Measurements from ENCODE around the gene ALCAM.

ALCAM gene

DNA sequence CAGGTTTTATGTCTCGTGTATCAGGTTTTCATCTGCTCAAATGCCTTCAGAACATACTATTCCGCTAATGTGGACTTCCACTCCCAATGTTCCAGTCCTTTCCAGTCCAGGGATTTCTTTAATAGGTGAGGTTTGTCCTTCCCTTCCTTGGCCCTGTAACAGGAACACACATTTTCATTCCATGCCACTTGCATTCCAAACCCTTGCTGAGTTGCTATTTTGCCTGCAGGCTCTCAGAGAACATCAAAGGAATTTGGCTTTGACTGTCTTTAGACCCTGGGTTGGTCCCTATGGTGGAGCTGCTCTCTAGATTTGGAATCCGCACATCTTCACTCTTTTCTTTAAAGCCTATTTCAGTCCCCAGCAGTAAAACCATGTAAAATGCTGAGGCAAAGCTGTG lies 12.3 kb upstream of the ALCAM start:
- no peak for DNase-seq (ENCODE audit: low read depth)

DNA sequence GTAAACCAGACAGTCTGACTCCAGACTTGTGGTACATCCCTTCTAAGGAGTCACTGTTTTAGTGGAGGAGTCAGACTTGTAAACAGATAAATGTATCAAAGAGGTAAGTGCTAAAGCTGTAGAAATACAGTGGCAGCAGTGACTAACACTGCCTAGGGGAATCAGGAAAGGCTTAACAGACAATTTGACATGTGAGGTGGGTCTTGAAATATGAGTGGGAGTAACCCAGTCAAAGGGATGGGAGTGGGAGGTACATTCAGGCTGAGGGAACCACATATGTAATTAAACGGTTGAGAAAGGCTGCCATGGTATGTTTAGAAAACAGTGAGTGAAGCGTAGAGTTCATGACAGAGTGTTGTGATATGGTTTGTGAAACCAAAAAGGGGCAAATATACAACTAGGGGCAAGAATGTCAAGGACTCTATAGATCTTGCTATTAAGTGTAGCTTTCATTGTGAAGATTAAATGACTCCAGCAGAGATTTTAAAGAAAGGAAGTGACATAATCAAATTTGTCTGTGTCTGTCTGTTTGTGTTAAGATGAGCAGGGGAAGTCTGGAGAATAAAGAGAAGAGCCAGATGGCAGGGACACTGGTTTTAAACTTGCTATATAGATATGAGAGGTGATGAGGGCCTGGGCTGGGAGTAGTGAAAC lies 11.2 kb upstream of the ALCAM start:
- no peak for DNase-seq (ENCODE audit: low read depth)

More for the DNA sequence above, 12.3 kb upstream of the ALCAM start:
- TF ChIP-seq, protein P1, sequence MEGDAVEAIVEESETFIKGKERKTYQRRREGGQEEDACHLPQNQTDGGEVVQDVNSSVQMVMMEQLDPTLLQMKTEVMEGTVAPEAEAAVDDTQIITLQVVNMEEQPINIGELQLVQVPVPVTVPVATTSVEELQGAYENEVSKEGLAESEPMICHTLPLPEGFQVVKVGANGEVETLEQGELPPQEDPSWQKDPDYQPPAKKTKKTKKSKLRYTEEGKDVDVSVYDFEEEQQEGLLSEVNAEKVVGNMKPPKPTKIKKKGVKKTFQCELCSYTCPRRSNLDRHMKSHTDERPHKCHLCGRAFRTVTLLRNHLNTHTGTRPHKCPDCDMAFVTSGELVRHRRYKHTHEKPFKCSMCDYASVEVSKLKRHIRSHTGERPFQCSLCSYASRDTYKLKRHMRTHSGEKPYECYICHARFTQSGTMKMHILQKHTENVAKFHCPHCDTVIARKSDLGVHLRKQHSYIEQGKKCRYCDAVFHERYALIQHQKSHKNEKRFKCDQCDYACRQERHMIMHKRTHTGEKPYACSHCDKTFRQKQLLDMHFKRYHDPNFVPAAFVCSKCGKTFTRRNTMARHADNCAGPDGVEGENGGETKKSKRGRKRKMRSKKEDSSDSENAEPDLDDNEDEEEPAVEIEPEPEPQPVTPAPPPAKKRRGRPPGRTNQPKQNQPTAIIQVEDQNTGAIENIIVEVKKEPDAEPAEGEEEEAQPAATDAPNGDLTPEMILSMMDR (IDR thresholded peaks at IDR 0.05; ENCODE audit: low read length, missing control alignments), result no peak
- no peak overlapping the region for H3K4me3 ChIP-seq (replicated peaks; ENCODE audit: low read depth, low read length)

DNA sequence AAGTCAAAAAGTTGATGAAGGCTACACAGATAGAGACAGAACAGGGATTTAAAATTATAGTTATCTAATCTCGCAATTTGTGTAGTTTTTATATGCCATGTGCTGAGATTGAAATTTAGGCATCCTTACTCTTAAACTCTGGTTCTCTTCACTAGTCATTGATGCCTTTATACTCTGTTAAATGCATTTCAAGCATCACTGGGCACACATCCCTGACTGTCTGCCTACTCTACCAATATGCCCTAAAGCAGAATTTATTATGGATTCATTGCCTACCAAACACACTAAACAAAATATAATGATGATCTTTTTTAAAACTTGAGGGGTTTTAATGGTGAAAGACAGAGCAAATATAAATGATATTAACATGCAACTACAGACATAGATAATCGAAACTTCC lies 10.3 kb upstream of the ALCAM start:
- TF ChIP-seq, protein P1 (IDR thresholded peaks at IDR 0.05; ENCODE audit: low read length, missing control alignments), result no peak
- no peak overlapping the region for H3K4me3 ChIP-seq (replicated peaks; ENCODE audit: low read depth, low read length)
- DNase-seq (ENCODE audit: low read depth), result no peak

More for the DNA sequence above, 11.2 kb upstream of the ALCAM start:
- TF ChIP-seq, protein P1 (IDR thresholded peaks at IDR 0.05; ENCODE audit: low read length, missing control alignments), result no peak
- no peak overlapping the region for H3K4me3 ChIP-seq (replicated peaks; ENCODE audit: low read depth, low read length)

DNA sequence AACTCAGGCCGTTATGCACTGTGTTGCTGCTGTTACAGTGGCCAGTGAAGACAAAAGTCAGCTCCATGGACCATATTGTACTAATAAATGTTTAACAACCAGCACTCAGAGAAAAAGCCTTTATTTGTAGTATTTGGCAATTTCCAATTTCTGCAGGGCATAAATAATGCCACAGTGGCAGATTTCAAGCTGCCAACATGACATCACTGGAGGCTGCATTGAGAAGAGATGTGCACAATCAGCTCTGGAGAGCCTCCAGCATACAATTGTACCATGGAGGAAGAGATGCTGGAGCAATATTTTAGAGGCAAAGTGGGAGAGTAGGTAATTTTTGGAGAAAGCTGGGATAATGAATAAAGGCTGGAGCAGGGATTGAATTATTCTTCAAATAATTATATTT lies 9.7 kb upstream of the ALCAM start:
- no peak for DNase-seq (ENCODE audit: low read depth)
- H3K4me3 ChIP-seq (replicated peaks; ENCODE audit: low read depth, low read length), result no peak overlapping the region
- TF ChIP-seq, protein P1 (IDR thresholded peaks at IDR 0.05; ENCODE audit: low read length, missing control alignments), result no peak

DNA sequence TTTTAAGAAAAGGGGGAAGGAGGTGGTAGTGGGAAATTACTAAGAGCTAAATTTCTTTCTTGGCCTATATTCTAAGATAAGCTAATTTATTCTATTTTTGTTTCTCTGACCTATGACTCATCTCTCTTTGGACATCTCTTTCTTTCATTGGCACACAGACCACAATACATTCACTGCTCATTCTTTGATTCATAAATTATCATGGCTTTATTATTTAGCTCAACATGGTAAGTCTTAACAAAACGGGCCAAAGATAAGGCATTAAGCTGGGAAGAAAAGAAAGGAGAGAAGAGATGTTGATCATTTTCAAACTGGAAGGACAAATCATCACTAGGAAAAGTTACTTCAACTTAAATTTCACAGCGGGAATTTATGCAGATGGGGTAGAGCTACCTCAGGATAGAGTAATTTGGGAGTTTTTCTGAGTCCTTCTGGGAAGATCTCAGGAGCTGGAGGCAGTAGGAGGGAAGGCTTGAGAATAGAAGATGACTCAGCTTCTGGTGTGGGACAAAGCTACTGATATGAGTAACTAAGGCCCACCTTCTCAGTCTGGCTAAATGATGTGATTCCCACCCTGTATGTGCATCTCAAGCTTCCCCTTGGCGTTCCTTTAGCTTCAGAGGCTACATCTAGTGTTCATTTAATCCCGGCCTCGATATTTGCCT lies 7.5 kb upstream of the ALCAM start:
- DNase-seq (ENCODE audit: low read depth), result peak; percentile 77
- TF ChIP-seq, protein P1 (IDR thresholded peaks at IDR 0.05; ENCODE audit: low read length, missing control alignments), result no peak
- no peak overlapping the region for H3K4me3 ChIP-seq (replicated peaks; ENCODE audit: low read depth, low read length)

DNA sequence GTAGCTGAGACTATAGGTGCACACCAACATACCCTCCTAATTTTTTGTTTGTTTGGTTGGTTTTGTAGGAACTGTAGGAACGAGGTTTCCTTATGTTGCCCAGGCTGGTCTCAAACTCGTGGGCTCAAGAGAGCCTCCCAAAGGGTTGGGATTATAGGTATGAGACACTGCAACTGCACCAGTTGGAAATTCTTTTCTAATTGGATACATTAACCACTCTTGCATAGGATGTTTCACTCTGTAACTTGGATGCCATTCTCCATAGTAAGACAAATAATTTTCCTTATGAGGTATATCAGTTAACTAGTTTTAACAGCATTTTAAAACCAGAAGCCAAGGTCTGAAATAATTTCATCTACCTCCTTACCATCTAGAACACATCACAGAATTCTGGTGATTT lies 6.7 kb upstream of the ALCAM start:
- TF ChIP-seq, protein P1 (IDR thresholded peaks at IDR 0.05; ENCODE audit: low read length, missing control alignments), result no peak
- no peak overlapping the region for H3K4me3 ChIP-seq (replicated peaks; ENCODE audit: low read depth, low read length)
- DNase-seq (ENCODE audit: low read depth), result no peak
